Activated naive CD8-positive, alpha-beta T cell treated with anti-CD3 and anti-CD28 coated beads for 36 hours (primary cell): ENCODE results near the gene SRSF7. TPM values are rescaled to one million over a fixed set of nuclear protein-coding genes. Genes with fewer than 3 reads are reported as not detected.
"Not testable (repeated sequence)": the region's sequence is repeated elsewhere in the genome, so short reads cannot be mapped to it uniquely, and the experiment has no call there.

Source experiments
- DNase-seq: peaks from one replicate; pipeline ENCODE4 v3.0.0; 2021
- H3K27ac Mint-ChIP-seq: one replicate; pipeline ENCODE4 v1.8.0; 2022; ENCODE audit warnings: mild to moderate bottlenecking, moderate library complexity, mixed read lengths
- H3K27me3 Mint-ChIP-seq: one replicate; pipeline ENCODE4 v1.8.0; 2022; ENCODE audit warnings: mild to moderate bottlenecking, mixed read lengths
- H3K36me3 Mint-ChIP-seq: one replicate; pipeline ENCODE4 v1.8.0; 2021; ENCODE audit warnings: mild to moderate bottlenecking, mixed read lengths
- H3K4me1 Mint-ChIP-seq: one replicate; pipeline ENCODE4 v1.8.0; 2021; ENCODE audit warnings: mixed read lengths
- H3K4me3 Mint-ChIP-seq: one replicate; pipeline ENCODE4 v1.8.0; 2022; ENCODE audit warnings: mild to moderate bottlenecking, moderate library complexity, mixed read lengths
- H3K9me3 Mint-ChIP-seq: one replicate; pipeline ENCODE4 v1.8.0; 2022; ENCODE audit warnings: mixed read lengths
- total RNA-seq, 2 experiments: library from RNA; stranded (reverse); gene quantifications; one replicate each; pipeline ENCODE4 v1.2.3, GENCODE V29; 2021

Gene SRSF7
- total RNA-seq, 2 experiments from 2014 or later, result 381 to 392 TPM

GRCh38 chr2:38747007-38747424, 4.1 kb downstream of the SRSF7 start:
- H3K4me1 Mint-ChIP-seq, result peaks cover 68% of the 10 kb centered on the region
- DNase-seq, result no peak
- peaks cover 3% of the 10 kb centered on the region for H3K9me3 Mint-ChIP-seq
- peaks cover 11% of the 10 kb centered on the region for H3K27me3 Mint-ChIP-seq
- H3K27ac Mint-ChIP-seq, result peak overlapping the region; percentile 87
- H3K4me3 Mint-ChIP-seq, result peak overlapping the region; percentile 99
- peaks cover 81% of the 10 kb centered on the region for H3K36me3 Mint-ChIP-seq

DNA sequence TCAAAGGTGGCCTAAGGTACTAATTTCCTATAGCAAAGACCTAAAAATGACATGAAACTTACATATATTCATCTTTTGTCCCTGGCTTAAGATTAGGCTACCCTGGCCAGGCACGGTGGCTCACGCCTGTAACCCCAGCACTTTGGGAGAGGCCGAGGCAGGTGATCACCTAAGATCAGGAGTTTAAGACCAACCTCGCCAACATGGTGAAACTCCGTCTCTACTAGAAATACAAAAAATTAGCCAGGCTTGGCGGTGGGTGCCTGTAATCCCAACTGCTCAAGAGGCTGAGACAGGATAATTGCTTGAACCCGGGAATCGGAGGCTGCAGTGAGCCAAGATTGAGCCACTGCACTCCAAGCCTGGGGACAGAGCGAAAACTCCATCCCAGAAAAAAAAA, 5.9 kb downstream of the SRSF7 start:
- DNase-seq, result no peak
- Mint-ChIP-seq H3K9me3 (no peaks in the 10 kb centered on the region), H3K27ac (peak overlapping the region; percentile 79), H3K27me3 (peaks cover 3% of the 10 kb centered on the region), H3K4me3 (peak overlapping the region; percentile 99), H3K36me3 (peaks cover 80% of the 10 kb centered on the region), H3K4me1 (peaks cover 68% of the 10 kb centered on the region)

DNA sequence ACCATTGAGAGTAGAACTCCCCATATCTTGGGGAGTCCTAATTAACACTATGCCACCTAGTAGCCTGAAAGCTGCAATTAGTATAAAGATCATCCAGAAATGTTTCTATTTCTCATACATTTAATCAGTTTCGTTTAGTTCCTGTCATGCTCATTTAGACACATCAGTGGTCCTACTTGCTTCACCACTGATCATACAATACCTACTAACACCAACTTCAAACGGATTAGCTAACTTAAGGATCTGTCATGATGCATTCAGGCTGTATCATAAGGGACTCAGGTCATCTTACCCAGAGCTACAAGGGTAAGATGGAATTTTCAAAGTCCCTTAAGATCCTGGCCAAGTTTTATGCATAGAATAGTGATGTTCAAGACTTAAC, 6.8 kb downstream of the SRSF7 start:
- Mint-ChIP-seq H3K9me3 (peaks cover 2% of the 10 kb centered on the region), H3K4me1 (peaks cover 66% of the 10 kb centered on the region), H3K27me3 (no peaks in the 10 kb centered on the region), H3K27ac (peak overlapping the region; percentile 79), H3K4me3 (peak overlapping the region; percentile 29), H3K36me3 (peaks cover 78% of the 10 kb centered on the region)
- DNase-seq, result no peak

- H3K27ac Mint-ChIP-seq, result peak overlapping the region; percentile 79
- no peaks in the 10 kb centered on the region for H3K27me3 Mint-ChIP-seq
- peaks cover 79% of the 10 kb centered on the region for H3K36me3 Mint-ChIP-seq
- DNase-seq, result no peak
- peaks cover 67% of the 10 kb centered on the region for H3K4me1 Mint-ChIP-seq
- no peak overlapping the region for H3K4me3 Mint-ChIP-seq
- H3K9me3 Mint-ChIP-seq, result peaks cover 5% of the 10 kb centered on the region
Observed at GRCh38 chr2:38743672-38744398, 7.3 kb downstream of the SRSF7 start.

DNA sequence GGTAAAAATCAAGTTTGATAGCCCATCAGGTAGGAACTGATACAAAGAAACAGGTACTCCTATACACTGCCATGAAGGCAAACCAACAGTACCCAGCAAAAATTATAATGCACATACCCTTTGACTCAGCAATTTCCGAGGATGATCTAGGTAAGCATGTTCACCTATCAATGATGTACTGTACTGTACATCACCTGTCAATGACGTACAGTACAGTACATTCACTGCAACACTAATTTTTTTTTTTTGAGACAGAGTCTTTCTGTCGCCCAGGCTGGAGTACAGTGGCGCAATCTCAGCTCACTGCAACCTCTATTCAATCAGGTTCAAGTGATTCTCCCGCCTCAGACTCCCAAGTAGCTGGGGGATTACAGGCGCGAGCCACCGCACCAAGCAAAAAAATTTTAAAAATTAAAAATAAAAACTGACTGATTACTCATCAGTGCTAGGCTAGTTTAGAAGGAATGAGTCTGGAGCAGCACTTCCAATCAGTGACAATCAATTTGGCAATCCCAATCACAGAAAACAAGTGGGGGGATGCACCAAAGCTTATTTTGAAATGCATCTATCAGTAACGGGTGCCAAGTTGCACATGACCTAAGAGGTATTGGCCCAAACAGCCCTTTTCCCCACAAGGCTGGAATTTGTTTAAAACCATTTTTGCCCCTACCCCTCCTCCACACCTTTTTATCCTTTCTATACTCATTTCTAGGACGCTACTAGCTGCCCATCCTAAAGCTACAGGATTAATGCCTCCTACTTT, 8.2 kb downstream of the SRSF7 start:
- DNase-seq, result no peak
- Mint-ChIP-seq H3K27me3 (no peaks in the 10 kb centered on the region), H3K9me3 (peaks cover 5% of the 10 kb centered on the region), H3K36me3 (peaks cover 77% of the 10 kb centered on the region), H3K4me3 (no peak overlapping the region), H3K4me1 (peaks cover 61% of the 10 kb centered on the region), H3K27ac (peak overlapping the region; percentile 72)

GRCh38 chr2:38740851-38741731, 10.1 kb downstream of the SRSF7 start:
- Mint-ChIP-seq H3K4me3 (no peak overlapping the region), H3K27ac (peak overlapping the region; percentile 65), H3K4me1 (peaks cover 45% of the 10 kb centered on the region), H3K27me3 (no peaks in the 10 kb centered on the region), H3K36me3 (peaks cover 61% of the 10 kb centered on the region), H3K9me3 (peaks cover 5% of the 10 kb centered on the region)
- DNase-seq, result no peak

GRCh38 chr2:38739524-38739923, 11.6 kb downstream of the SRSF7 start:
- H3K36me3 Mint-ChIP-seq, result peaks cover 52% of the 10 kb centered on the region
- no peak overlapping the region for H3K4me3 Mint-ChIP-seq
- H3K27me3 Mint-ChIP-seq, result no peaks in the 10 kb centered on the region
- peak overlapping the region; percentile 34 for H3K27ac Mint-ChIP-seq
- H3K9me3 Mint-ChIP-seq, result peaks cover 5% of the 10 kb centered on the region
- H3K4me1 Mint-ChIP-seq, result peaks cover 31% of the 10 kb centered on the region
- DNase-seq, result no peak

GRCh38 chr2:38737925-38738324, 13.2 kb downstream of the SRSF7 start:
- H3K9me3 Mint-ChIP-seq, result peaks cover 5% of the 10 kb centered on the region
- DNase-seq, result no peak

DNA sequence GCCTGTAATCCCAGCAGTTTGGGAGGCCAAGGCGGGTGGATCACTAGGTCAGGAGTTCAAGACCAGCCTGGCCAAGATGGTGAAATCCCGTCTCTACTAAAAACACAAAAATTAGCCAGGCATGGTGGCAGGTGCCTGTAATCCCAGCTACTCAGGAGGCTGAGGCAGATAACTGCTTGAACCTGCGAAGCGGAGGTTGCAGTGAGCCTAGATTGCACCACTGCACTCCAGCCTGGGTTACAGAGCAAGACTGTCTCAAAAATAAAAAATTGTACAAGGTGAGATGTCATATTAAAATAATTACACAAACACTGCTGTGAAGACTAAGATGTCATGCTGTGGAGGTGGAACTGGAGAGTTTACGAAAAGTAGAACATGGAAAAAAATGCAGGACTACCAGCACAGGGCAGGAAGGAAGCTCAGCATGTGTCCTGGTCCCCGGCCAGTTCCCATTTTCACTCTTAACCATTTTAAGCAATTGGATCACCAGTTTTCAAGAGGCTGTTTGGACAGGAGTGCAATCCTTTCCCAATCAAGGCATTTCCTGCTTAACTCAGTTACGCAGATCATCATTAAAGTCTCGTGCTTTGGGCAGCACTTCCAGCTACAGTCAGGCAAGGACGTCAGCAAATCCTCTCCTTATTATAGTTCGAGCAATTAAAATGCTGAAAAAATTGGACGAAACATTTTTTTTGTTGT, 14.0 kb downstream of the SRSF7 start:
- not testable (repeated sequence) for H3K9me3 Mint-ChIP-seq, H3K4me3 Mint-ChIP-seq, H3K27ac Mint-ChIP-seq, H3K27me3 Mint-ChIP-seq, DNase-seq
- Mint-ChIP-seq H3K36me3 (peaks cover 40% of the 10 kb centered on the region), H3K4me1 (peaks cover 16% of the 10 kb centered on the region)

More at GRCh38 chr2:38737925-38738324, 13.2 kb downstream of the SRSF7 start:
- Mint-ChIP-seq H3K4me3 (no peak overlapping the region), H3K27ac (no peak overlapping the region), H3K27me3 (no peaks in the 10 kb centered on the region), H3K4me1 (peaks cover 19% of the 10 kb centered on the region), H3K36me3 (peaks cover 40% of the 10 kb centered on the region)

- H3K27ac Mint-ChIP-seq, result peak overlapping the region; percentile 2
- H3K36me3 Mint-ChIP-seq, result peaks cover 31% of the 10 kb centered on the region
- H3K9me3 Mint-ChIP-seq, result peaks cover 5% of the 10 kb centered on the region
- H3K4me1 Mint-ChIP-seq, result peaks cover 10% of the 10 kb centered on the region
- no peak for DNase-seq
- H3K4me3 Mint-ChIP-seq, result no peak overlapping the region
- no peaks in the 10 kb centered on the region for H3K27me3 Mint-ChIP-seq
Observed at GRCh38 chr2:38735999-38736320, 15.2 kb downstream of the SRSF7 start.

GRCh38 chr2:38734299-38735058, 16.7 kb downstream of the SRSF7 start:
- H3K4me1 Mint-ChIP-seq, result peaks cover 8% of the 10 kb centered on the region
- no peak for DNase-seq
- no peaks in the 10 kb centered on the region for H3K27me3 Mint-ChIP-seq
- H3K9me3 Mint-ChIP-seq, result peaks cover 4% of the 10 kb centered on the region
- H3K36me3 Mint-ChIP-seq, result peaks cover 27% of the 10 kb centered on the region
- H3K27ac Mint-ChIP-seq, result no peak overlapping the region
- no peak overlapping the region for H3K4me3 Mint-ChIP-seq

GRCh38 chr2:38733300-38733971, 17.7 kb downstream of the SRSF7 start:
- Mint-ChIP-seq H3K9me3 (no peaks in the 10 kb centered on the region), H3K36me3 (peaks cover 17% of the 10 kb centered on the region), H3K27ac (no peak overlapping the region), H3K4me1 (peaks cover 7% of the 10 kb centered on the region), H3K27me3 (no peaks in the 10 kb centered on the region), H3K4me3 (no peak overlapping the region)
- no peak for DNase-seq

DNA sequence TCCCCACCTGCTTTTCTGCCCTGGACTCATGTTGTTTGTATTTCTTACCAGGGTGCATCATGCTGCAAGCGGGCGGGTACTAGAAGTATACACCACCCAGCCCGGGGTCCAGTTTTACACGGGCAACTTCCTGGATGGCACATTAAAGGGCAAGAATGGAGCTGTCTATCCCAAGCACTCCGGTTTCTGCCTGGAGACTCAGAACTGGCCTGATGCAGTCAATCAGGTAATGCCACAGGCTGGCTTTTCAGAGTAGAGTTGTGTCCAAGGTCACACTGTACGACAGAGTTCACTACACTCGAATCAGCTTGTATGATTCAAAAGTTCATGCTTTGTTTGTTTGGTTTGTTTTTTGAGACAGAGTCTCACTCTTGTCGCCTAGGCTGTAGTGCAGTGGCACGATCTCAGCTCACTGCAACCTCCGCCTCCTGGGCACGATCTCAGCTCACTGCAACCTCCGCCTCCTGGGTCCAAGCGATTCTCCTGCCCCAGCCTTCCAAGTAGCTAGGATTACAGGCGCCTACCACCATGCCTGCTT, 19.4 kb downstream of the SRSF7 start:
- H3K36me3 Mint-ChIP-seq, result peaks cover 12% of the 10 kb centered on the region
- H3K27me3 Mint-ChIP-seq, result no peaks in the 10 kb centered on the region
- no peak overlapping the region for H3K27ac Mint-ChIP-seq
- H3K4me1 Mint-ChIP-seq, result peaks cover 5% of the 10 kb centered on the region
- no peaks in the 10 kb centered on the region for H3K9me3 Mint-ChIP-seq
- DNase-seq, result no peak
- H3K4me3 Mint-ChIP-seq, result no peak overlapping the region
